Stimulated activated CD8-positive, alpha-beta memory T cell treated with anti-CD3 and anti-CD28 coated beads, Interleukin-2, amount 100 ng/mL, for 1 hour (primary cell): ENCODE results near the gene GALNT1.
"Not testable (repeated sequence)": the region's sequence is repeated elsewhere in the genome, so short reads cannot be mapped to it uniquely, and the experiment has no call there.

ENCODE experiments used
- DNase-seq, 2 donors: peaks; one replicate each; pipeline ENCODE4 v3.0.0-alpha.2; 2020; ENCODE audit warnings: low read depth in 2 of 2

GALNT1 gene

DNA sequence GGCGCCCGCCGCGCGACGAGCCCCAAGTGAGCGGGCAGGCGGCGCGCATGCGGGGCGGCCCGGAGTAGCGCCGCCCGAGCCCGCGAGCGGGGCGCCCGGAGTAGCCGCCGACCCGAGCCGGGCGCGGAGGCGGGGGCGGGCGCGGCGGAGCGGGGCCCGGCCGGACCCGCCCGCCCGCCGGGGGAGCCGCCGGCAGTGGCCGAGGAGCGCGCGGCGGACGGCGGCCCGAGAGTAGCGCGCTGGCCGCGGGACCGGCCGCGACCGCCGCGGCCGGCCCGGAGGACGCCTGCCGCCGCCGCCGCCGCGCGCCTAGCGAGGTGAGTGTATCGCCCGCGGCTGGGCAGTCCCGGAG, at the start of gene GALNT1:
Gene GALNT1 (plus strand): TSS at position 195 of the 352 bp plus-strand sequence. CDS start 72,923 bp downstream, outside the sequence.
- DNase-seq = no peak

DNA sequence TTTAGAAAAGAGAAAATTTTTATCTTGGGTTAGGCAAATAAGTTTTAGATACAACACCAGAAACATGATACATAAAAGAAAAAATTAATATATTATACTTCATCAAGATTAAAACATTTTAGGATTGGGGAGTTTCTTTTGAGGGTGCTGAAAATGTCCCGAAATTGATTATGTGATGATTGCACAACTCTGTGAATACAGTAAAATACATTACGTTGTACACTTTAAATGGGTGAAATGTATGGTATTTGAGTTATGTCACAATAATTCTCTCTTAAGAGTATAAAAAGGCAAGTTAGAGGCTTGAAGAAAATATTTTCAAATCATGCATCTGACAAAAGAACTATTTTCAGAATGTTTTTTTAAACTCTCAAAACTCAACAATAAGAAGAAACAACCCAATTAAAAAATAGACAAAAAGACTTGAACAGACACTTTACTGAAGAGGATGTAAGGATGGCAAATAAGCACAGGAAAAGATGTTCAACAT, 47.6 kb upstream of the GALNT1 start:
- DNase-seq = no peak

DNA sequence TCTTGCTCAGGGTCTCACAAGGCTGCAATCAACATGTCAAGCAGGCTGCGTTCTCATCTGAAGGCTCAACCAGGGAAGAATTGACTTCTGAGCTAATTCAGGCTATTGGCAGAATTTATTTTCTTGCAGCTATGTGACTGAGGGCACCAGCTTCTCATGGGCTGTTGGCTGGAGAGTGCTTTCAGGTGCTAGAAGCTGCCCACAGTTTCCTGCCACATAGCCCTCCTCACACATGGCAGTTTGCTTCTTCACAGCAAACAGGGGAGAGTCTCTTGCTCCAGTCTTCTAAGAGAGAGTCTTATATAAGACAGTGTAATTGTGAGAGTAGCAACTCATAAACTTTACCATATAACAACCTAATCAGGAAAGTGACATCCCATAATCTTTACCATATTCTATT, 46.2 kb upstream of the GALNT1 start:
- no peak for DNase-seq

DNA sequence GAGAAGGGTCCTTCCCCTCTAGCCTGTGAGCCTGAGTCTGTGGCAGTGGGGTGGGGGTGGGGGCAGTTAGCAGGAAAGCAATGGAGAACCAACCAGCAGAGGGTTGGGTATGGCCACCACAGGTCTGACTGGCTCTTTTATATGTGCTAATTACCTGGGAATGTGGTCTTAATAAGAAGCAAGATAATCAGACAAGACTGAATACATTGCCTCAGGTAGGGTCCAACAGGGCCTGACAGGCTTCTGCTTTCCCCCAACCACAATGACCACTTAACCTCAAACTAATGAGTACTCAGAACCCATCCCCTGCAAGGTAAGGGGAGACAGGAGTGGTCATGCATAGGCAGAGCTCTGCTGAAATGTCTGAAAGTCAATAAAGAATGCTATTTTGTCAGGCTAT, 39.2 kb upstream of the GALNT1 start:
- no peak for DNase-seq

DNA sequence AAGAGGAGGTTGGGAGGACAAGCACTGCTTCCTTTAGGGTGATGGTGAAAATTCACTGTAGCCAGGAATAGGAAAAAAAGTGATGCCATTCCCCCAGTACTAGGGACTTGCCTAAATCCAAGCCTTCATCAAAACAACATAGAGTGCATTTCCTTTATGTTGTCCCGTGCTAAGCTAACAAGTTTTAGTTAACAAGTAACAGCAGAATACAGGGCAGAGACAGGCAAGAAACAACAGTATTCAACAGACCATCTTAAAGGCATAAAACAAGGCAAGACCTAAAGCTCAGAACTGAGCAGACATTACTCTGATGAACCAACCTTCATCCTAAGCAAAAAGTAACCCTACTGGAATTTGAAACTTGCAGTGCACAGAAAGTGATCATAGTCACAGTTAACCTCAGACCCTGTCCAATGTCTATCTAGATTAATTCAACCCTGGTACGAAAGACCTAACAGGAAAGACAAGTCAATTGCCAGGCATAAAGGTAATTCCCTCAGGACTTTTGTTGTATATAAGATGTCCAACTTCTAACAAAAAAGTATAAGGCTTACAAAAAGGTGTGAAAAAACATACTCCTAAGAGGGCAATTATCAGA, 34.4 kb upstream of the GALNT1 start:
- DNase-seq = no peak

DNA sequence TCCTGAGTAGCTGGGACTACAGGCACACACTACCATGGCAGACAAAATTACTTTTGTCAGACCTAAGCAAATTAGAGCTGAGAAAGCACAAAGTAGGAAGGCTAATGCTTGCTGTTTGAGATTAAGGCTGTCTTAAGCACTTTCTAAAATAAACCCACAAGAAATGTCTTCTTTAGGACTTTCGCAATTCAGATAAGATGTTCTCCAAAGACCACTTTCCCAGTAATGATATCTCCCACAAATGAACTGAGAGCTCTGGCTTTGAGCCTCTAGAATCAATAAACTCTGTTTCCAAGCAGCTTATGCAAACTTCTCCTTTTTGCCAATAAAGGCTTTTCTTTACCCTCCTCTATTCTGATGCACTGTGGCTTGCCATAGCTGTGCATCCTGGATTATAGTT, 32.0 kb upstream of the GALNT1 start:
- no peak for DNase-seq

DNA sequence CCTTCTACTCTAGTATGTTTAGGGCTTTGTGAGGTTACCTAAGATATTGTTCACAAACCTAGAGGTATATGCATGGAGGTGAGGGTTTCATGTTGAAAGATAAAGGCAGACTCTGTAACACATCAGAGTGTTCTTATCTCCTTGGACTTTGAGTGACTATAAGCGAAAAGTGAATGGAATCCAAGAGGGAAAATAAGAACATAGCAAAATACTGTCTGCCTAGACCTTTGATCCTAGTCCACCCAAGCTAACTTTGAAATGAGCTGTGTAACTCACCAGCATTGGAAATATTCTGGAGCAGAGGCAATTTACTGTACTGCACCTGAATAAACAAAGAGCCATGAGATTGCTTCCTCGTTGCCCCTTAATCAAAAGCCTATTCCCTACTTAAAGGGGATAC, 28.2 kb upstream of the GALNT1 start:
- DNase-seq = no peak

DNA sequence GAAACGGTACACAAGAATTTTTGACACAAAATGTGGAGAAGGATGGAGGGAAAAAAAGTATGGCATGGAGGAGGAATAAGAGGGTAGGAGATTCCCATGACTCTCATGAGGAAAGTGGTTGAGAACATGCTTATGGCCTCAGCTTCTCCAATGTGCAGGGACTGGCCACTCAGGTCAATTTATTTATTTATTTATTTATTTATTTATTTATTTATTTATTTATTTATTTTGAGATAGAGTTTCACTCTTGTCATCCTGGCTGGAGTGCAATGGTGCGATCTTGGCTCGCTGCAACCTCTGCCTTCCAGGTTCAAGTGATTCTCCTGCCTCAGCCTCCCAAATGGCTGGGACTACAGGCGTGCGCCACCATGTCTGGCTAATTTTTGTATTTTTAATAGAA, 26.0 kb upstream of the GALNT1 start:
- DNase-seq = not testable (repeated sequence)

DNA sequence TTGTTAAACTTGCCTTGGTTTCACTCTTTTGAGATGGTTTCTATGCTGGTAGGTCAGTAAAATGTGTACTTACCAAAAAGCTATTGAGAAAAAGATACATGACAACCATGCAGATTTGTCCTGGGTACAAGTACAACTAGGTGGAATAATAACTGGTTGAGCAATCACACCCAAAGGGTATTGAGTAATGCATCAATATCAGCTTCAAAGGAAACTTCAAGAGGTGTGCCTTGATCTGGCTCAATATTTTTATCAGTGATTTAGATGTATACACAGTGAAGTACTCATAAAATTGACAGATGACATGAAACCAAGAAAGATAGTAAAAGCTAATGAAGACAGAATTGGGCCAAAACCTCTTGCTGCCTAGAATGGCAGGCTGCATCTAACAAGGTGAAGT, 21.7 kb upstream of the GALNT1 start:
- no peak for DNase-seq

DNA sequence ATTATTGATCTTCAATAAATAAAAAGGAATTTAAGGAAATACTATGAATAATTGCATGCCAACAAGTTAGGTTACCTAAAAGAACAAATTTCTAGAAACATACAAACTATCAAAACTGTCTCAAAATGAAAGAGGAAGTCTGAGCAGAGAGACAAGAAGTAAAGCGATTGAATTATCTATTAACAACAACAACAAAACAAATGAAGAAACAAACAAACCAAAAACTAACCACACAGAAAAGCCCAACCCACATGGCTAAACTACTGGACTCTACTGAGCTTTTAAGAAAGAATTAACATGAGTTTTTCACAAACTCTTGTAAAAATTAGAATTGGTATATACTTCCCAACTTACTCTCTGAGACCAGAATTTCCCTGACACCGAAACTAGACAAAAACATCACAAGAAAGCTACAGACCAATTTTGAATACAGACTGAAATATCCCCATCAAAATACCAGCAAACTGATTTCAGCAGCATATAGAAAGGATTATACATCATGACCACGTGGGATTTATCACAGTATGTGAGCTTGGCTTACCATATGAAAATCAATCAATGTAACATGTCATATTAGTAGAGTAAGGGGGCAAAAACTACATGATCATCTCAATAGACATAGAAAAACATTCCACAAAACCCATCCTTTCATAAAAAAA, 16.6 kb upstream of the GALNT1 start:
- DNase-seq = no peak

DNA sequence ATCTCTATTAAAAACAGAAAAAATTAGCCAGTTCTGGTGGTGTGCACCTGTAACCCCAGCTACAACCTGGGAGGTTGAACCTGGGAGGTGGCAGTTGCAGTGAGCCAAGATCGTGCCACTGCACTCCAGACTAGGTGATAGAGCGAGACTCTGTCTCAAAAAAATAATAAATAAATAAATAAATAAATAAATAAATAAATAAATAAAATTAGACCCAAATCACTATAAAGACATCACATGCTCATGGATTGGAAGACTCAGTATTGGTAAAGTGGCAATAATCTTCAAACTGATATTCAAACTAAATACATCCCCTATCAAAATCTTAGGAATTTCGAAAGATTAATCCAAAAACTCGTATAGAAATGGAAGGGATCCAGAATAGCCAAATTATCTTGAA, 15.5 kb upstream of the GALNT1 start:
- DNase-seq = no peak

DNA sequence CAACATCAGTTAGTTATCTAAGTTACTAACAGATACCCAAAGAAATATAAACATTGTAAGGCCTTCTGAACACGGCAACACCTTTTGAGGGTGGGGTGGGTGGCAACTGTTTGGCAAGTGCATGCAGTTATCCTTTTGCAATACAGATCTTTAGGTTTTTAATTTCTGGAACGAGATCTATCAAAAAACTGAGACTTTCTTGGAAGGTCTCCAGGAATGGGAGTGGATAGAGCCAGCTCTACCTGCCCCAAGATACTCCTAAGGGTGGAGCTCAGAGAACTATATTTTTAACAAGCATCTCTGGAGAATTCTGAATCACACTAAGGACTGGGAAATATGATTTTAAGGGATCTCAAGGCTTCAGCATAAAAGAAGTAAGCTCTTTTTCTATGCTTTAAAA, 11.4 kb upstream of the GALNT1 start:
- no peak for DNase-seq

DNA sequence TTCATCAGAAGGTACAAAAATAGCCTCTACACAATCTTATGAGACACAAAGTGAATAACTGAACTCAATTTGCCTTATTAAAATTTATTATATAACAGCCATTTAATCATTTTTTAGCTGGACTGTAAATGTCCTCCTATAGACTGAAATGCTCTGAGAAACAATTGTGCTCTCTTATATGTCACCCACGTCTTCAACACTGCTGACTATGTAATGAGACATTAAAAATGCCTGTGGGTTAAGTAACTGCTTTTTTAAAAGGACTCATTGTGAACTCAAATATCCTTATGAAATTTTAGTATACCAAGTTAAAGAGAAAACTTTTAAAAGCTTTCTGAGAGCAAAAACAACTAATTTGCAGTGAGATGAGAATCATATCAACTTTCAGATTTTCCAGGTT, 10.4 kb upstream of the GALNT1 start:
- DNase-seq = no peak

DNA sequence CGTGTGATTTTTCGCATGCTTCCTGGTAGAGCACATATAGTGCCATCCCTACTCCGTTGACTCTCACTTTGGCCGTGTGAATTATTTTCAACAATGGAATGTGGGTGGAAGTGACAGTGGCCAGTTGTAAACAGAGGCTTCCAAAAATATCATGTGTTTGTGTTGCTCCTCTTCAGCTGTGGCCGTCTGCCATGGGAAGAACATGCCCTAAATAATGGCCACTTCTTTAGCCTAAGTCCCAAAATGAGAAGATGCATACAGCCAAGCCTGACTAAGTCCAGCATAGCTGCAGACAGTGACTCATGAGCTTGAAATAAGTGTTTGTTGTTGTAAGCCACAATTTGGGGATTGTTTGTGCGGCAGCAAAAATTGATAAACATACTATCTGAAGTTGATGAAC, 8.9 kb upstream of the GALNT1 start:
- no peak for DNase-seq

DNA sequence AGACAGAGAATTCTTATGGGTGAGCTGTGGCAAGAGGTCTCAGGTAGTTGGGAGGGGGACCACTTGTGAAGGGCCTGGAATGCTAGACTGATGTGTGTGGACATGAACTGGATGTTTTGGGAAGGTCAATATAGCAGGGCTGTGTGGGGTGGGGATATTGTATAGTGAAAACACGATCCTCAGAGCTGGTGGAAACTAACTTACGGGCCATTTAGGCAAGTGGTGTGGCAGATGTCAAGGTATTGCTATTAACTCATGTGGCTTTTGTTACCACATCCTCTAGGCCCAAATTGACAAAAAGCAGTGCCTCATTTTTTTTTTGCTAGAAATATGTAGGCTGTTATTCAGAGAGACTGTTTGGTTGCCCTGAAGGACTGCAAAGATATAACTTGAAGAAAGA, 8.0 kb upstream of the GALNT1 start:
- DNase-seq = no peak

DNA sequence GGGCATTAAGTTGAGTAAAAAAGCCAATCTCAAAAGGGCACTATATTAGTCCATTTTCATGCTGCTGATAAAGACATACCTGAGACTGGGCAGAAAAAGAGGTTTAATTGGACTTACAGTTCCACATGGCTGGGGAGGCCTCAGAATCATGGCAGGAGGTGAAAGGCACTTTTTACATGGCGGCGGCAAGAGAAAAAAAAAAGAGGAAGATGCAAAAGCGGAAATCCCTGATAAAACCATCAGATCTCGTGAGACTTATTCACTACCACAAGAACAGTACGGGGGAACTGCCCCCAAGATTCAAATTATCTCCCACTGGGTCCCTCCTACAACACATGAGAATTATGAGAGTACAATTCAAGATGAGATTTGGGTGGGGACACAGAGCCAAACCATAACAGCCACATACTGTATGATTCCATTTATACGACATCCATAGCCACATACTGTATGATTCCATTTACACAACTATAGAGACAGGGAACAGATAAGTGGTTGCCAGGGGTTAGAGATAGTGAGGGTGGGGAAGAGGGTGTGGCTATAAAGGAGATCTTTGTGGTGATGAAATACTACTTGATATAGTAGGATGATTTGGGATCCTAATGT, 5.2 kb upstream of the GALNT1 start:
- DNase-seq = not testable (repeated sequence)

DNA sequence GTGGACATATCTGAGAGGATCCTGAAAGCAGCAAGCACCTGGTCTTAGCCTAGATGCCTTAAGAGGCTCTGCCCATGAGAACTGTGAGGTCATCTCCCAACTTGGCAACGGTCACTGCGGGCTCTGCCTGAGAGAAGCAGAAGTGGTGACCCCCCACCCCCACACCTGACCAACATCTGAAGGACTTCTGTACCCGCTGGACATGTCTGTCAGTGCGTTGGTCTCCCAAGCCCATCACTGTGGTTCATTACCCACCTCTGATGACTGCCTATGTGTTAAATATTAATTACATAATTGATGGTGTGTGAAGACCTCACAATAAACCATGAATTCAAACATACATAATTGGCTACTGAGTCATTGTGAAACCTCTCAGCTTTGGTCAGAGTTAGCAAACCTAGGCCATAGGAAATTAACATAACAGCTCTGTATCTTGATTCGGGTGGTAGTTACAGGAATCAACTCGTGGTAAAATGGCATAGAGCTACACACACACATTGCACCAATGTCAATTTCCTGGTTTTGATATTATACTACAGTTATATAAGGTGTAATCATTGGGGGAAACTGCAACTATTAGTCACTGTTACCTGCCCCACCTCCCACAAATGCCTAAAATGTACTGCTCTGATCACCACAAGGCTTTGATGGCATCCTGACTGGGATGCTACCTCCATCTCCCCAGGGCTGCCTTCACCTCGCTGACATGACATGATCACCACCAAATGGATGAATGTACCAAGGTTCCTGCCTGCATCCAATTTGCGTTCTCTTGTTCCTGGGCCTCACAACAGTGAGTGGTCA, 4.3 kb upstream of the GALNT1 start:
- no peak for DNase-seq

DNA sequence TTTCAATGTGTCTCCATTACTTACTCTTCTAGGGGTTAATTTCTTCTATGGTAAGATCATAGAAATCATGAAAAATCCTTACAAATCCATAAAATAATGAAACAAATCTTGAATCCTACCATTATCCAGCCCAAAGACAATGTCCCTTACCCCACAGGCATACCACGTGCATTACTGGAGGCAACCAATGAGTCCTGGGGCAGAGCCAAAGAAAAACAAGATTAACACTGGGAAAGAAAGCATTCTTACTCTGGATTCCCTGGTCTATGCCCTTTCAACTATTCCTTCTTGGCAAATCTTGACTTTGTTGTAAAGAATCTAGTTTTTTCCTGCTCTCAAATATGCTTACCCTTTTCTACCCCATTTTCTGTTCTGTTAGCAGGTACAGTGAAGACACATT, 3.1 kb upstream of the GALNT1 start:
- no peak for DNase-seq

DNA sequence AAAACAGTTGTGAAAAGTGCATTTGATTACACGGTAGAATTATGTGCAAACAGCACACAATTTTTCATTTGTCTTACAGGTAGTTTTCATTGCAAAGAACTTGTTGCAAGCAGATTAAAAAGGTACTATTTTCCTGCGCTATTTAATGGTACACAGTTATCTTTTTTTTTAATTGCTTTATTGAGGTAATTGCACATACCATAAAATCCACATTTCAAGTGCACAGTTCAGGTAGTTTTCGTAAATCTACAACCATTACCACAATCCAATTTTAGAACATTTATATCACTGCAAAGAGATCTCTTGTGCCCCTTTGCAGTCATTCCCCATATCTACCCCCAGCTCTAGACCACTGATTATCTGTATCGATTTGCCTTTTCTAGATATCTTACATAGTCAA, 2.6 kb upstream of the GALNT1 start:
- DNase-seq = no peak

DNA sequence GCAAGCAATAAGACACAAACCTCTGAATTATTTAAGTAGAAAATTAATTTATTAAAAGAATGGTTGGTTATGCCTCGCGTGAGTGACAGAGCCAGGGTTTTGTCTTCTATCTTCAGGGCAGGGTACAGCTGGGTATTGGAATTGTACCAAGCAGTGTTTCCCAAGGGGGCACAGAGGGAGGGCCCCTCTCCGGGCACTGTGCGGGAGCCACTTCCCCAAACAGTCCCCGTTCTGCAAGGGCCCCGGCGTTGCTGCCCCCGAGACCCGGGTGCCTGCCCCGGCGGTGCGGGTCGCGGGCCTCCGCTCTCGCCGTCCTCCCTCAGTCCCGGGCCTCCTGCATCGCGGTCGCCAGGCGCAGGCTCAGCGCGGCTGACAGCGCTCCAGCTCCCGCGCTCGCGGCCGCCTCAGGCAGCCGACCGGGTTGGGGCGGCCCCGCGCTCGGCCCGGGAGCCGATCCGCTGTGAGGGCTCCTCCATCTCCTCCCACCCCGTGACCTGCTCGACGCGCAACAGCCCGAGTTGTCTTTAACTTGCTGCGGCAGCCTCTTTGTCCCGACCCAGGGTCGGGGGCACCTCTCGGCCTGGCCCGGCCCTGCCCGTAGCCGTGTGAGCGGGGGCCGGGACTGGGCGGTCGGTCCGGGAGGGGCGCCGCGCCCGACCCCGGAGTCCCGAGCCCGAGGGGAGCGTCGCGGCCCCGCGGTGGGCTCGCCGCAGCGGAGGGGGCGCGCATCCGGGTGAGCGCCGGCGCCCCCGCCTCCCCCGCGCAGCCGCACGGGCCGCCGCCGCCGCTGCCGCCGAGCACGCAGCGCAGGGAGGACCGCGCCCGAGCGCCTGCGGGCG, 620 bp upstream of the GALNT1 start:
- DNase-seq = peak; percentile 20 to 21

DNA sequence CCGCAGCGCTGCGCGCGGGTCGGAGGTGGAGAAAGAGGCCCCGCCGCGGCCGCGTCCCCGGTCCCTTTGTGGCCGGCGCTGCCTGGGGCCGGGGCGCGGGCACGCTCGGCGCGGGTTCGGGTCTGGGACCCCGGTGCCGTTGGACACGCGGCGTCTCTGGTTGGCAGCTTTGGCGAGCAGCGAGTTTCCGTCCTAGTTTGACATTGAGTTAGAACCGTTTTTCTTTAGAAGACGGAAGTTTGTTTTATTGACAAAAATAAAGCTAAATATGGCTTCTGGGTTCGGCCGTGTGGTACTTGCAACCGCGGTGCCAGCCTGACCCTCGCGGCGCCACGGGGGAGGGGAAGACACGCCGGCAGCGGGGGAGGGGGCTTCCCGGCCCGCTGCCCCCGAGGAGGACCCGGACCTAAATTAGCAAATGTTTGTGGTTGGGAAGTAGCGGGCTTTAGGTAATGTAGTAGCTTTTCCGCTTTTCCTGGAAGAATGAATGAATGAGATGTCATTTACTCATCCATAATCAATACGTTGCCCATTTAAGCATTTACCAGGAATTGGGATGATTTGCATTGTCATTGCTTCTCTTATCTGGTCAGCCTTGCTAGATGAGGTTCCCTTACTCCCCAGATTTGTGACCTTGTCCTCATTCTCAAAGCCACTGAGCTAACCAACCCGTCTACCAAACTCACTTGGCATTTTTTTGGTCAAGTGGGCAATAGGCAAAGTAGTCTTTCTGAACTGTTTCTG, 530 bp downstream of the GALNT1 start:
- DNase-seq = no peak
